ENCODE results near the gene TDRD1. TPM values are rescaled to one million over a fixed set of nuclear protein-coding genes. Genes with fewer than 3 reads are reported as not detected.

The TDRD1 gene
- total and polyA plus RNA-seq, 2 donors from 2014 or later = 0.88 TPM; not detected in 1

DNA sequence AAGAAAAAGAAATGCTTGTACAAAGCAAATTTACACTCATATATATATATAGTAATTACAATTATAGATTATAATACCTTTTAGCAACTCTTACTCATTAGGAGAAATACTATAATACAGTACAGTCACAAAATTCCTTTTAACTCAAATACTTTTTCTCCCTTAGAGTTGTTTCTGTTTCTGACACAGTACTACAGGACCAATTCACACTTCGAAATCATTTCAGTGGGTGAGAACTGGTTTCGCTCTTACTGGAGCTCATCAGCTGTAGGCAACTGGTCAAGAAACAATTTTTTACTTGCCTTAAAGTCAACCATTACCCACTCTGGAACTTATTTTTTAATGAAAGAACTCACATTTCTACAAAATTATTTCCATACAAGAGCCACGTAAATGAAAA, 11.2 kb upstream of the TDRD1 start:
- peaks cover 0 to 7% (median 0%) of the 10 kb centered on the region in 3 donors for H3K9me3 ChIP-seq (ENCODE audit: control insufficient read depth in 2 of 3, insufficient read depth in 1 of 3, low read length in 3 of 3)
- FAIRE-seq = no peak
- H3K9ac ChIP-seq (ENCODE audit: low read length in 3 of 3) = no peak overlapping the region

DNA sequence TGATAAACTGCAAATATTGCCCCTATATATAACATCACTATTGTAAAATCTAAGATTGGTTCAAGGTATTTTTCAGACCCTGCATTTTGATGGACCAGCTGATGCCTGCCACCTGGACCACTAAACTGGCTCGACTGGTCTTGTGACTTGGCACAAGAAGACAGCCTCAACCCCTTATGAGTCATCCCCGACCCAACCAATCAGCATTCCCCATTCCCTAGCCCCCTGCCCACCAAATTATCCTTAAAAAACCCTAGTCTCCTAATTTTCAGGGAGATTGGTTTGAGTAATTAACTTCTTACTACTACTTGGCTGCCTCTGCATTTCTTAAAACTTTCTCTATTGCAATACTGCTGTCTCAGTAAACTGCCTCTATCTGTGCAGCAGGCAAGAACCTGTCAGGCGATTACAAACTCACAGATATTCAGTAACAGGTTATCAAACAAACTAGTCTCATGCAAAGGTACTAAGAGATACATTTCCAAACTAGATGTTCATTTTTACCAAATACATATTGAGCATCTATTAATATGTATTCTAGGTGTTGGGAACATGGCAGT, 10.6 kb upstream of the TDRD1 start:
- H3K27me3 ChIP-seq (ENCODE audit: control insufficient read depth, insufficient read depth, low read length) = no peaks in the 10 kb centered on the region
- H3K4me3 ChIP-seq (ENCODE audit: low read length in 3 of 3) = no peak overlapping the region
- intact Hi-C loops (cut with DNase I) = no loop called here
- peaks cover 0 to 19% (median 3%) of the 10 kb centered on the region in 3 donors for H3K4me1 ChIP-seq (ENCODE audit: control insufficient read depth in 2 of 3, insufficient read depth in 2 of 3, low read depth in 1 of 3, low read length in 3 of 3)
- H3K36me3 ChIP-seq (ENCODE audit: control insufficient read depth in 2 of 3, insufficient read depth in 3 of 3, low read length in 3 of 3) = no peaks in the 10 kb centered on the region
- H3K9me3 ChIP-seq (ENCODE audit: control insufficient read depth in 2 of 3, insufficient read depth in 1 of 3, low read length in 3 of 3) = peaks cover 0 to 7% (median 0%) of the 10 kb centered on the region in 3 donors
- no peak overlapping the region for H3K27ac ChIP-seq (ENCODE audit: low read depth in 2 of 2, low read length in 2 of 2)
- TF ChIP-seq, protein P1, sequence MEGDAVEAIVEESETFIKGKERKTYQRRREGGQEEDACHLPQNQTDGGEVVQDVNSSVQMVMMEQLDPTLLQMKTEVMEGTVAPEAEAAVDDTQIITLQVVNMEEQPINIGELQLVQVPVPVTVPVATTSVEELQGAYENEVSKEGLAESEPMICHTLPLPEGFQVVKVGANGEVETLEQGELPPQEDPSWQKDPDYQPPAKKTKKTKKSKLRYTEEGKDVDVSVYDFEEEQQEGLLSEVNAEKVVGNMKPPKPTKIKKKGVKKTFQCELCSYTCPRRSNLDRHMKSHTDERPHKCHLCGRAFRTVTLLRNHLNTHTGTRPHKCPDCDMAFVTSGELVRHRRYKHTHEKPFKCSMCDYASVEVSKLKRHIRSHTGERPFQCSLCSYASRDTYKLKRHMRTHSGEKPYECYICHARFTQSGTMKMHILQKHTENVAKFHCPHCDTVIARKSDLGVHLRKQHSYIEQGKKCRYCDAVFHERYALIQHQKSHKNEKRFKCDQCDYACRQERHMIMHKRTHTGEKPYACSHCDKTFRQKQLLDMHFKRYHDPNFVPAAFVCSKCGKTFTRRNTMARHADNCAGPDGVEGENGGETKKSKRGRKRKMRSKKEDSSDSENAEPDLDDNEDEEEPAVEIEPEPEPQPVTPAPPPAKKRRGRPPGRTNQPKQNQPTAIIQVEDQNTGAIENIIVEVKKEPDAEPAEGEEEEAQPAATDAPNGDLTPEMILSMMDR (IDR thresholded peaks at IDR 0.05; ENCODE audit: borderline replicate concordance, extremely low read depth, insufficient read depth) = no peak
- FAIRE-seq (no peak), DNase-seq (no peak)
- no peak overlapping the region for H3K9ac ChIP-seq (ENCODE audit: low read length in 3 of 3)

More for the DNA sequence above, 11.2 kb upstream of the TDRD1 start:
- DNase-seq = no peak
- no peak overlapping the region for H3K27ac ChIP-seq (ENCODE audit: low read depth in 2 of 2, low read length in 2 of 2)
- no peaks in the 10 kb centered on the region for H3K27me3 ChIP-seq (ENCODE audit: control insufficient read depth, insufficient read depth, low read length)
- no peaks in the 10 kb centered on the region for H3K36me3 ChIP-seq (ENCODE audit: control insufficient read depth in 2 of 3, insufficient read depth in 3 of 3, low read length in 3 of 3)
- no peak overlapping the region for H3K4me3 ChIP-seq (ENCODE audit: low read length in 3 of 3)
- H3K4me1 ChIP-seq (ENCODE audit: control insufficient read depth in 2 of 3, insufficient read depth in 2 of 3, low read depth in 1 of 3, low read length in 3 of 3) = peaks cover 0 to 24% (median 5%) of the 10 kb centered on the region in 3 donors
- TF ChIP-seq, protein P1 (IDR thresholded peaks at IDR 0.05; ENCODE audit: borderline replicate concordance, extremely low read depth, insufficient read depth) = no peak
- intact Hi-C loops (cut with DNase I) = no loop called here

DNA sequence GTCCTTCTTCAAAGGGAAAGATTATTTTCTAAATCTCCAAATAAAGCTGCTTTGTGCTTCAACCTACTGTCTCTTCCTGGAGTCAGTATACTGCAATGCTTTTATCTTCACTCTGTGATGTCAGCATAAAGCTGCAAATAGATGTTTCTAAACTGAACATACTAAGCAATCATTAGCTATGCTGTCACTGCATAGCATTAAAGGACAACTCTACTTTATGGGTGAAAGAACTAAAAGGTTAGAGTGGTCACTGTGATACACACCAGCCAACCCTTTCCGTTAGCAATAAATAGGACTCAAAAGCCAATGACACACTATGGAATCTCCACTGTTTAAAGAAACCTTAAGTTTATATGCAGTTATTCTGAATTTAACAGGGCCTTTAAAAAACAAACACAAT, 6.9 kb upstream of the TDRD1 start:
- peak in 2 of 5 donors; percentile 8 to 16 for DNase-seq
- FAIRE-seq = no peak
- peaks cover 0 to 7% (median 0%) of the 10 kb centered on the region in 3 donors for H3K9me3 ChIP-seq (ENCODE audit: control insufficient read depth in 2 of 3, insufficient read depth in 1 of 3, low read length in 3 of 3)
- intact Hi-C loops (cut with DNase I) = no loop called here
- no peaks in the 10 kb centered on the region for H3K36me3 ChIP-seq (ENCODE audit: control insufficient read depth in 2 of 3, insufficient read depth in 3 of 3, low read length in 3 of 3)
- H3K27ac ChIP-seq (ENCODE audit: low read depth in 2 of 2, low read length in 2 of 2) = peak overlapping the region in 1 of 2 donors; percentile 28
- H3K27me3 ChIP-seq (ENCODE audit: control insufficient read depth, insufficient read depth, low read length) = no peaks in the 10 kb centered on the region
- TF ChIP-seq, protein P1 (IDR thresholded peaks at IDR 0.05; ENCODE audit: borderline replicate concordance, extremely low read depth, insufficient read depth) = no peak
- H3K9ac ChIP-seq (ENCODE audit: low read length in 3 of 3) = peak overlapping the region in 2 of 3 donors; percentile 5 to 98
- H3K4me3 ChIP-seq (ENCODE audit: low read length in 3 of 3) = peak overlapping the region; percentile 12 to 97 (median 88)
- H3K4me1 ChIP-seq (ENCODE audit: control insufficient read depth in 2 of 3, insufficient read depth in 2 of 3, low read depth in 1 of 3, low read length in 3 of 3) = peaks cover 0 to 8% (median 3%) of the 10 kb centered on the region in 3 donors
